ENCODE data around the gene UBLCP1. TPM values are rescaled to one million over a fixed set of nuclear protein-coding genes. Genes with fewer than 3 reads are reported as not detected.

The UBLCP1 gene
- total and polyA plus RNA-seq, 11 donors: 11.9 to 20.4 (median 14.4) TPM

- Histone ChIP-seq H3K27me3 (peaks cover 0 to 19% (median 0%) of the 10 kb centered on the region in 9 donors), H3K4me1 (peaks cover 0 to 15% (median 6%) of the 10 kb centered on the region in 12 donors), H3K27ac (peak within 1 kb of the TSS in 4 of 12 donors; percentile 14 to 57 (median 38)), H3K4me3 (peak within 1 kb of the TSS in 11 of 12 donors; percentile 32 to 60 (median 54)), H3K36me3 (no peaks in the 10 kb centered on the region), H3K9me3 (no peaks in the 10 kb centered on the region)
- intact Hi-C loops (cut with DNase I): loop anchor here in 6 of 10 donors (5.0 to 10.0 kb wide), 5 partner anchors 105 to 657 kb away; partner anchors contain the start of gene ADRA1B (in 1 of the 6)
- TF ChIP-seq POLR2A (IDR thresholded peaks at IDR 0.05): no peak
- no peak for TF ChIP-seq CTCF (IDR thresholded peaks at IDR 0.05)
- DNase-seq: no peak
- no peak for ATAC-seq
- WGBS, 4 donors: 59 to 62% (median 61%) methylated on average over 4 of the region's 4 CpGs
These were observed 67.2 kb downstream of the UBLCP1 start, which contains the start of gene IL12B for GRCh38 chr5:159330131-159330800. IL12B (minus strand) TSS chr5:159330487; CDS start chr5:159326782, 3,705 bp downstream.

GRCh38 chr5:159331093-159331973 is 68.2 kb downstream of the UBLCP1 start:
- peak; percentile 52 to 95 (median 89) for ATAC-seq
- no peaks in the 10 kb centered on the region for H3K36me3 ChIP-seq
- TF ChIP-seq POLR2A (IDR thresholded peaks at IDR 0.05) (no peak), CTCF (IDR thresholded peaks at IDR 0.05) (peak; percentile 58 to 80 (median 73))
- peak overlapping the region in 7 of 12 donors; percentile 14 to 57 (median 28) for H3K27ac ChIP-seq
- H3K4me1 ChIP-seq: peaks cover 0 to 15% (median 6%) of the 10 kb centered on the region in 12 donors
- H3K4me3 ChIP-seq: peak overlapping the region in 11 of 12 donors; percentile 32 to 60 (median 54)
- peaks cover 0 to 12% (median 0%) of the 10 kb centered on the region in 9 donors for H3K27me3 ChIP-seq
- H3K9me3 ChIP-seq: no peaks in the 10 kb centered on the region
- 6 to 11% (median 7%) methylated on average over 28 to 50 of the region's 50 CpGs for WGBS, 4 donors
- DNase-seq: peak; percentile 64 to 85 (median 71)
- intact Hi-C loops (cut with DNase I): loop anchor here in 6 of 10 donors (5.0 to 10.0 kb wide), 5 partner anchors 103 to 656 kb away; partner anchors contain the start of gene ADRA1B (in 1 of the 6)

GRCh38 chr5:159332800-159333544 is 69.9 kb downstream of the UBLCP1 start:
- WGBS, 4 donors: 73 to 79% (median 75%) methylated on average over 6 of the region's 6 CpGs
- ATAC-seq (no peak), DNase-seq (no peak)
- TF ChIP-seq CTCF (IDR thresholded peaks at IDR 0.05) (no peak), POLR2A (IDR thresholded peaks at IDR 0.05) (no peak)
- H3K4me1 ChIP-seq: peaks cover 0 to 27% (median 6%) of the 10 kb centered on the region in 12 donors
- H3K36me3 ChIP-seq: no peaks in the 10 kb centered on the region
- no peak overlapping the region for H3K4me3 ChIP-seq
- intact Hi-C loops (cut with DNase I): loop anchor here in 6 of 10 donors (5.0 to 10.0 kb wide), 5 partner anchors 102 to 654 kb away; partner anchors contain the start of gene ADRA1B (in 1 of the 6)
- no peak overlapping the region for H3K27ac ChIP-seq
- H3K27me3 ChIP-seq: peaks cover 0 to 6% (median 0%) of the 10 kb centered on the region in 9 donors
- H3K9me3 ChIP-seq: no peaks in the 10 kb centered on the region

Measured in heart left ventricle (tissue), 16 donors.